Erythroblast (primary cell): ENCODE data around the gene NFIA.

Experiments
- DNase-seq, 2 experiments: peaks; one replicate each; lab custom pipeline; 2025; lab: John Stamatoyannopoulos, UW
- GATA1 ChIP-seq: IDR thresholded peaks from 2 replicates; pipeline ENCODE4 v1.6.1; 2011; ENCODE audit warnings: low read depth, mild to moderate bottlenecking, control low read depth, low read length, moderate library complexity
- POLR2A ChIP-seq: IDR thresholded peaks from 2 replicates; pipeline ENCODE4 v1.6.1; 2011; ENCODE audit warnings: mild to moderate bottlenecking, low read length

The NFIA gene

GRCh38 chr1:61082311-61083012, at the start of gene NFIA:
Gene NFIA, plus strand, starts transcription at chr1:61082561.
- peak; percentile 63 for TF ChIP-seq POLR2A
- TF ChIP-seq GATA1: no peak
- DNase-seq: peak; percentile 79 to 85

DNA sequence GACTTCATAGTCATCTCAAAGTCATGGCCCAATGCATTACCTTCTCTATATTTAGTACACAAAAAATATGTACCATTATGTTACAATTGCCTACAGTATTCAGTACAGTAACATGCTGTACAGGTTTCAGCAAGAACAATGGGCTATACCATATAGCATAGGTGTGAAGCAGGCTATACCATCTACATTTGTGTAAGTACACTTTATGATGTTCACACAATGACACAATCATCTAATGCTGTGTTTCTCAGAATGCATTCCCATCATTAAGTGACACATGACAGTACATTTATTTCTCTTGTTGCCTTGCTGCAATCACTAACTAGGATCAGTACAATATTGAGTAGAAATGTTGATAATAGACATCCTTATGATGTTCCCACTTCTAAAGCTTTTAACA, 46.5 kb upstream of the NFIA start:
- no peak for TF ChIP-seq GATA1
- no peak for TF ChIP-seq POLR2A
- no peak for DNase-seq

DNA sequence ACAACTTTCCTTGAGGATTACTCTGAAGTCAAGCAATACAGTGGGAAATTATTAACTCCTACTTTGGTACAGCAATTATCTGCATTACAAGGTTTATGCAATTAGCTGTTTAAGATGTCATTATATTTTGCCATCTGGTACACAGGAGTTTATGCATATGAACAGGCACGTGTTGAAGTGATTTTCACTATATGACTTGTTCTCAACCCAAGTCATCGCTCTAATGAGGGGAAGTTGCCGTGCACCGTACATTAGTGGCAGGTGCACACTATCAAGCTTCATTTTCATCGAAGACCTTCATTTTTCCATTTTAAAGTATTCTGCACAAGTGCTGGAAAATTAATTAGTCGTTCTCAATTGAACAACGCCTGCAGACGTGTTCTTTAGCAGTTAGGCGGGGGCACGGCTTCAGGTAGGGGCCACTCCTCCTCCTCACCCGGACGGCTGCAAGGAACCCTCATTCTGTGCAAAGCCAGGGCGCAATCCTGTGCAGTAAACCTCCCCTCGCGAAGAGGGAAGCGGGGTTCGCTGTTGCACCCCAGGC, 39.8 kb upstream of the NFIA start:
- no peak for DNase-seq
- TF ChIP-seq POLR2A (no peak), GATA1 (no peak)

GRCh38 chr1:61043010-61043820, 39.1 kb upstream of the NFIA start:
- peak; percentile 91 to 94 for DNase-seq
- no peak for TF ChIP-seq GATA1
- no peak for TF ChIP-seq POLR2A

DNA sequence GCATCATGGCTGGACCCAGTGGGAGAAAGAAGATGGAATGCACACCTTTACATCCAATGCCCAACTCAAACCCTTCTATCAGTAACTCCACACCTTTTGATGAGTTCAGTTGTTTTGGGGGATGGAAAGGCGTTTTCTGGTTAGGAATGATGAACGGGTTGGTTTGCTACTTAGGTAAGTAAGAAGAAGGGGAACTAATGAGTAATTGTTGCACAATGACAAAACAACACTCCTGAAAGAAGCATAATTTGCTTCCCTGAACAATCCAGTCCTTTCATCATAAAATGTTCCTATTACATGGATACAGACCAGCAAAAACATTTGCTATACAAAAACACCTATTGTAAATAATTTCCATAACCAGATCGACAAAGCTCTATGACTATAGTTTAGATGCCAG, 35.9 kb upstream of the NFIA start:
- TF ChIP-seq POLR2A: no peak
- no peak for TF ChIP-seq GATA1
- no peak for DNase-seq

- DNase-seq: no peak
- TF ChIP-seq POLR2A (no peak), GATA1 (no peak)
These were observed 35.3 kb upstream of the NFIA start for GRCh38 chr1:61047061-61047460.

- TF ChIP-seq POLR2A: peak; percentile 51
- TF ChIP-seq GATA1: no peak
- DNase-seq: peak; percentile 95 to 97
These were observed 32.4 kb upstream of the NFIA start for GRCh38 chr1:61049850-61050540.

DNA sequence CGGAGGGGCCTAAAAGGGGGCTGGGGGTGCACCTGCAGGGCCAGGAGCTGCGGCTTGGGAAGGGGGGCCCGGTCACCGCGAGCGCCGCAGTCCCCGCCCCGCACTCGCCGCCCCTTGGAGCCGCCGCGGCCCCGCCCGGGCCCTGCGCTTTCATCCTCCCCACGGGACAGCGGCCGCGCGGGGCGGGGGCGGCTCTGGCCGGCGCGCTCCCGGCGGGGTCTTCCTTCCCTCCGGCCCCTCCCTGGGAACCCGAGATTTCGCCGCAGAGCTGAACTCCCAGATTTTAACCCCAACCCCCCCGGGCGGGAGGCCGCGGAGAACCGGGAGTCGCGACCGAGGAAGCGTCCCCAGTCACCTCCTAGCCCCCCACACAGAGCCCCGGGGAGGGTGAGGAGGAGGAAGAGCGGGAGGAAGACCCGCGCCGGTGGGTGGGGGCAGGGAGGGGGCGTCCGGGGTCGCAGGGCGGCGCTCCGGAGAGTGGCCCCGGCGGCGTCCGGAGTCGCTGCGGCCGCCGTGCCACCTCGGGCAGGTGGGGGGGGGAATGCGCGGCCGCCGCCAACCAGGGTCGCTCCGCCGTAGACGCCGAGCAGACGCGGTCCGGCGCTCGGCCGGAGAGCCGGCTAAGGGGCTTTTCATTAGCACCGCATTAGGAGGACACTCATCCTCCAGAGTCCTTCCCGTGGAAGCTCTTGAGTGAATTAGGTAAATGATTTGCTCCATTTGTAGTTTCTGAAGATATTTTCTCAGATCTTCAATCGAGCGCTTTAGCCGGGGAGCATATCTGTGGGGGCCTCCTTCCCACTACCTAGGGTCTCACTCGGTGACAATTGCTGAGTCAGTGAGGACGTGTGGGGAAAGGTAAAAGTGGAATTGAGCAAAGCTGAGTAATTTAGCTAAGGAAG, 31.6 kb upstream of the NFIA start:
- no peak for TF ChIP-seq GATA1
- TF ChIP-seq POLR2A: no peak
- DNase-seq: peak; percentile 67 to 85

DNA sequence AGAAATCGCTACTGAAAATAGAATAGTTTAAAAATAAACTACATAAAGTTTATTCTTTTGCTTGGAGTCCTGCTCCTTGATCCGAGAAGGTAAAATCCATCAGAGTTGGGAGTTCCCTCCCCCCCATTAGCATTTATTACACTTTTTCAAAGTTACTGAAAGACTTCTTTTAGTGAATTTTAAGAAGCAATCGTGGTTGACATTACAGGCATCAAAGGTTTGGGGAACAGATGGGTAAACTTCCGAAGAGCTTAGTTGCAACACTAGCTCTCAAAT, 31.0 kb upstream of the NFIA start:
- DNase-seq: peak; percentile 50 to 73
- TF ChIP-seq POLR2A (no peak), GATA1 (no peak)

DNA sequence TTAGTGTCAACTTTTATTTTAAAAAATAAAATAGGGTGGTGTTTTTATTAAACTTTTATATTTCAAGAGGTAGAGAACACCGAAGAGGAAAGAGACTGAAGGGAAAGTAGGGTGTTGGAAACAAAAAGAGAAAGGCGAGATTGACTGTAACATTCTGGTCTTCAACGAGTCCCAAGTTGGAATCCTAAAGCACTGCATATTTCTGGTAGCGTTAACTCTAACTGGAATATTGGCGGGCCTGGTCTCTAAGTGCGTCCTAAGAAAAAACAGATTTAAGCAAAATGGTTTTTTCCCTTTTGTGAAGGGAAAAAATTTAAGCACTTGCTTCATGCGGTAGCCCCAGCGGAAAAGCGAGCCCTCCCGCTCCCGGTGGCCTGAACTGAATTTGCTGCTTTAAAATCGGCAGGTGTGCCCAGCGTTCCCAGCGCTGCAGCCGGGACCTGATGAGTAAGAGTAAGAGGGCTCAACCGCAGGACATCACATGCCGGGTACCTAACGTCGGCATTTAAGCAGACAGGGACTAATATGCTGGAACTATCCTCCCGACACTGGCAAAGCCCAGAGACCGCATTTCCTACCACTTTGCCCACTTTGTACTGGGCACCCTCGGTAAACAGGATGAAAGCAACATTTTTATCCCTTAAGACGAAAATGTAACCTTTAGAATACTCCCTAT, 30.5 kb upstream of the NFIA start:
- TF ChIP-seq GATA1 (no peak), POLR2A (no peak)
- peak; percentile 55 to 74 for DNase-seq

DNA sequence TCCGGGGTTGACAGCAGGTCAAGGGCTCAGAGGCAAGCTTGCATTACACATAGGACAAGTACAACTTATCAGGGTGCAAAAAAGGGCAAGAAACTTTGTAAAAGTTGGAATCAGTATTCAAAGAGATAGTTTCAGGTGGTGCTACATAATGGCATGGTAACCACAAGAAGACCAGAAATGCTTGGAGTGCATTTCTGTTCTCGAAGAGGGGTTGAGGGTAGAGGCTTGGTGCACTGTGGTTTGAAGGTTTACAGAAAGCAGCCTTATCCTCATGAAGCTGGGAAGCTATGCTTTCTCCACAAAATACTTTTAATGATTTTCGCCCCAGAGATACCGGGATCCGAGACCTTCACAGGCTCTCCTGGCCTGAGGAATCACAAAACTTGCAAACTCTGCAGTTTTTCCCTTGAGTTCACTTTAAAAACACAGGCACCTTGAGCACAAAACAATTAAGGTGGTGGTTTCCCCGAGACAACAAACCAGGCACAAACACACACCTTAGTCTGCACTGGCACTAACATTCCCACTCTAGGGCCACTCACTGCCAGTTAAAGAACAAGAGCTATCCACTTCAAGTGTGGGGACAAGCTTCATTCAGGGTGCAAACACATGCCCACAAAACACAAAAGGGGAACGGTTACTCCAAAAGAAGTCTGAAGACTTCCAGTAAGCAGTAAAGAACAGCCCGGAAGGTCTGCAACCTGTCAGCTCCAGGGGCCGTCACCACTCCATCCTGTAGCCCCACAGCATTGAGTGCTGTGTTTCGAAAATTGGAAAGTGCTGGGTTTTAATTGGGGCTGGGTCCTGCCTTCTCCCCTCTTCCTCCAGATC, 29.8 kb upstream of the NFIA start:
- TF ChIP-seq GATA1 (no peak), POLR2A (no peak)
- peak; percentile 55 to 80 for DNase-seq

GRCh38 chr1:61053226-61053711, 29.1 kb upstream of the NFIA start:
- DNase-seq: peak; percentile 59 to 80
- TF ChIP-seq POLR2A (no peak), GATA1 (no peak)
